ENCODE results near the gene FOXB1. TPM values are rescaled to one million over a fixed set of nuclear protein-coding genes. Genes with fewer than 3 reads are reported as not detected.

The FOXB1 gene
- not detected for total RNA-seq
- not detected for polyA plus RNA-seq
- long read RNA-seq, donor 1: 0 reads
- long read RNA-seq, donor 2: 0 reads
- long read RNA-seq, donor 3: 0 reads
- long read RNA-seq, donor 4: 0 reads
- long read RNA-seq, donor 5: 0 reads
- long read RNA-seq, donor 6: 0 reads
- long read RNA-seq, donor 7: 0 reads
- long read RNA-seq, donor 8: 0 reads
- long read RNA-seq, donor 9: 0 reads
- long read RNA-seq, donor 10: 0 reads

- H3K27me3 ChIP-seq: peaks cover 42 to 100% (median 98%) of the 10 kb centered on the region in 3 donors
- peaks cover 26 to 54% (median 41%) of the 10 kb centered on the region in 4 donors for H3K4me1 ChIP-seq
- DNase-seq: peak in 1 of 2 donors; percentile 41
- WGBS, 5 donors: 2 to 6% (median 3%) methylated on average over 37 to 84 of the region's 84 CpGs
- intact Hi-C loops (cut with DNase I; ENCODE audit: low total_unique reads): no loop called here
- no peak within 1 kb of the TSS for H3K27ac ChIP-seq
- H3K36me3 ChIP-seq: no peaks in the 10 kb centered on the region
- H3K9me3 ChIP-seq: peaks cover 0 to 28% (median 4%) of the 10 kb centered on the region in 4 donors
- no peak for TF ChIP-seq POLR2A (IDR thresholded peaks at IDR 0.05)
- peak within 1 kb of the TSS; percentile 39 to 61 (median 52) for H3K4me3 ChIP-seq
Observed at GRCh38 chr15:60004009-60004845, at the start of gene FOXB1. FOXB1 (plus strand) TSS chr15:60004311; CDS start chr15:60004964, 653 bp downstream.

- Histone ChIP-seq H3K4me1 (peaks cover 0 to under 1% (median 0%) of the 10 kb centered on the region in 4 donors), H3K4me3 (no peak overlapping the region), H3K36me3 (no peaks in the 10 kb centered on the region), H3K27ac (no peak overlapping the region), H3K27me3 (no peaks in the 10 kb centered on the region), H3K9me3 (peaks cover 6 to 60% (median 53%) of the 10 kb centered on the region in 4 donors)
- DNase-seq: no peak
- intact Hi-C loops (cut with DNase I; ENCODE audit: low total_unique reads): no loop called here
- TF ChIP-seq POLR2A (IDR thresholded peaks at IDR 0.05) (no peak), POLR2AphosphoS5 (IDR thresholded peaks at IDR 0.05) (no peak)
Observed at GRCh38 chr15:59958288-59958687, 45.8 kb upstream of the FOXB1 start.

- Histone ChIP-seq H3K27me3 (no peaks in the 10 kb centered on the region), H3K9me3 (peaks cover 6 to 72% (median 65%) of the 10 kb centered on the region in 4 donors), H3K27ac (no peak overlapping the region), H3K4me3 (no peak overlapping the region), H3K36me3 (no peaks in the 10 kb centered on the region), H3K4me1 (no peaks in the 10 kb centered on the region)
- TF ChIP-seq POLR2A (IDR thresholded peaks at IDR 0.05) (no peak), CTCF (IDR thresholded peaks at IDR 0.05) (no peak), EP300 (IDR thresholded peaks at IDR 0.05) (no peak), POLR2AphosphoS5 (IDR thresholded peaks at IDR 0.05) (no peak)
- no peak for DNase-seq
- intact Hi-C loops (cut with DNase I; ENCODE audit: low total_unique reads): no loop called here
Observed at GRCh38 chr15:59960318-59960717, 43.8 kb upstream of the FOXB1 start.

GRCh38 chr15:59963322-59963721 is 40.8 kb upstream of the FOXB1 start:
- no peak for TF ChIP-seq EP300 (IDR thresholded peaks at IDR 0.05)
- no peak for TF ChIP-seq CTCF (IDR thresholded peaks at IDR 0.05)
- TF ChIP-seq POLR2A (IDR thresholded peaks at IDR 0.05): no peak
- TF ChIP-seq POLR2AphosphoS5 (IDR thresholded peaks at IDR 0.05): no peak
- Histone ChIP-seq H3K4me1 (no peaks in the 10 kb centered on the region), H3K9me3 (peaks cover 6 to 60% (median 55%) of the 10 kb centered on the region in 4 donors), H3K27ac (no peak overlapping the region), H3K4me3 (no peak overlapping the region), H3K36me3 (no peaks in the 10 kb centered on the region), H3K27me3 (no peaks in the 10 kb centered on the region)
- intact Hi-C loops (cut with DNase I; ENCODE audit: low total_unique reads): no loop called here
- WGBS, 5 donors: 91 to 100% (median 96%) methylated on average over 1 of the region's 1 CpG
- DNase-seq: no peak

GRCh38 chr15:59963925-59964324 is 40.2 kb upstream of the FOXB1 start:
- Histone ChIP-seq H3K4me1 (no peaks in the 10 kb centered on the region), H3K27ac (no peak overlapping the region), H3K9me3 (peaks cover 6 to 54% (median 51%) of the 10 kb centered on the region in 4 donors), H3K36me3 (no peaks in the 10 kb centered on the region), H3K27me3 (no peaks in the 10 kb centered on the region), H3K4me3 (no peak overlapping the region)
- intact Hi-C loops (cut with DNase I; ENCODE audit: low total_unique reads): no loop called here
- DNase-seq: no peak
- TF ChIP-seq POLR2A (IDR thresholded peaks at IDR 0.05) (no peak), CTCF (IDR thresholded peaks at IDR 0.05) (no peak), POLR2AphosphoS5 (IDR thresholded peaks at IDR 0.05) (no peak), EP300 (IDR thresholded peaks at IDR 0.05) (no peak)

Measured in stomach (tissue), 19 donors.